Epithelial cell of esophagus (primary cell): Measurements from ENCODE around the gene ACKR4.

ENCODE experiments used
- DNase-seq: peaks from one replicate; pipeline ENCODE4 v3.0.0; 2010; ENCODE audit warnings: low read depth
- H3K4me3 ChIP-seq: 2 replicates; pipeline ENCODE4 v1.5.1; 2011; ENCODE audit warnings: mild to moderate bottlenecking, low read length, control low read depth
- TF ChIP-seq, protein P1 (sequence below): IDR thresholded peaks from 2 replicates; pipeline ENCODE4 v1.5.1; 2011; ENCODE audit warnings: low read depth, mild to moderate bottlenecking, low read length, control low read depth, inconsistent platforms; ENCODE audit not compliant: insufficient read depth; ENCODE audit errors: missing control alignments

ACKR4 gene

DNA sequence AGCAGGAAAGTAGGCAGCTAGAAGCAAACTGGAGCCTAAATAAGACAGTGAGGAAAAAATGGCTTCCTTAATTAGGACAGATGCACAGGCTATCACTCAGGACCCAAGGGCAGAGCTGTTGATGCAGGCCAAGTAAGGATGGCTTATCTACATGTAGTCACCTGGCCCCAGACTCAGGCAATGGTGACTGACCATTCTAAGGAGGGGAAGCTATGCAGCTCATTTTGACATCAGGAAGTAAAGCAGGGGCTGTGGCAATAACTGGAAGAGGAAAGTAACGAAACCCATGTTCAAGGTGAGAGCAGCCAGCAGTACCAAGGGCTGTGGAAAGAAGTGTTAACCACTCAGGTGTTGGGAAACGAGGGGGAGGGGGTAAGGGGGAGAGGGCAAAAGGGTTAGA lies 46.3 kb downstream of the ACKR4 start:
- TF ChIP-seq, protein P1, sequence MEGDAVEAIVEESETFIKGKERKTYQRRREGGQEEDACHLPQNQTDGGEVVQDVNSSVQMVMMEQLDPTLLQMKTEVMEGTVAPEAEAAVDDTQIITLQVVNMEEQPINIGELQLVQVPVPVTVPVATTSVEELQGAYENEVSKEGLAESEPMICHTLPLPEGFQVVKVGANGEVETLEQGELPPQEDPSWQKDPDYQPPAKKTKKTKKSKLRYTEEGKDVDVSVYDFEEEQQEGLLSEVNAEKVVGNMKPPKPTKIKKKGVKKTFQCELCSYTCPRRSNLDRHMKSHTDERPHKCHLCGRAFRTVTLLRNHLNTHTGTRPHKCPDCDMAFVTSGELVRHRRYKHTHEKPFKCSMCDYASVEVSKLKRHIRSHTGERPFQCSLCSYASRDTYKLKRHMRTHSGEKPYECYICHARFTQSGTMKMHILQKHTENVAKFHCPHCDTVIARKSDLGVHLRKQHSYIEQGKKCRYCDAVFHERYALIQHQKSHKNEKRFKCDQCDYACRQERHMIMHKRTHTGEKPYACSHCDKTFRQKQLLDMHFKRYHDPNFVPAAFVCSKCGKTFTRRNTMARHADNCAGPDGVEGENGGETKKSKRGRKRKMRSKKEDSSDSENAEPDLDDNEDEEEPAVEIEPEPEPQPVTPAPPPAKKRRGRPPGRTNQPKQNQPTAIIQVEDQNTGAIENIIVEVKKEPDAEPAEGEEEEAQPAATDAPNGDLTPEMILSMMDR = no peak
- H3K4me3 ChIP-seq = no peak overlapping the region
- DNase-seq = no peak

DNA sequence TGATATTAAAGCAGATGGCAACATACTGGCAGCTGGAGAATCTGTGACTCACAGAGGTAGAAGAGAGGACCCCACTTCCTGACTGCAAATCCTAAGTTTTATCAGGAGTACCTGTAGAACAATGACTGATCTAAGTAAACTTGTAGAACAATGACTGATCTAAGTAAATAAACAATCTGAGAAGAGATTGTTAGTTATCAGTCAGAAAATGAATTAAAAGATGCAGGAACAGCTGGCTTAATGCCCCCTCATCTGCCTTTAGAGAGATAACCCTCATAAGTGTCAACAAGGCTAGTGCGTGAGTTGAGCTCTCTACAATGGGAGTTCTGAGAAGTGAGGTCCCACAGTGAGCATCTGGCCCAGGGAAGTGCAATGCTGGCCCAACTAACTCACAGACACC lies 48.0 kb downstream of the ACKR4 start:
- DNase-seq = peak; percentile 28
- TF ChIP-seq, protein P1 = no peak

DNA sequence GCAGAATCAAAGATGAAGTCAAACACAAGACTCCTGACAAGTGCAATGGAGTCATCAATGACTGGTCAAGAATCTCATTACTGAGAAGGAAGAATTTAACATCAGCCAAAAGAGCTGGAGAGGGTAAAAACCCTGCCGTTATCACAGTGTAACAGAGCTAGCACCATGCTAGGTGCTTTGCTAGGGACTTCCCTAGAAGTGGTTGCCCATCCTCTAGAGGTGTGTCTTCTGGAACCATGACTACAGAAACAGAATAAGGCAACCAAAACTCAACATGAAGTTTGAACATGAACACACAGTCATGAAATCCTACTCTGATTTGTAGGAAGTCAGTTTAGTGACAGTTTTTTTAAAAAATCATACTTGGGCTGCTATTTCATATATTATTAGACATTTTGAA lies 53.1 kb downstream of the ACKR4 start:
- no peak overlapping the region for H3K4me3 ChIP-seq
- no peak for DNase-seq
- TF ChIP-seq, protein P1 = no peak

More for the DNA sequence above, 48.0 kb downstream of the ACKR4 start:
- H3K4me3 ChIP-seq = no peak overlapping the region
